22Rv1 (cell line): ENCODE measurements around the gene KPNA2.
"Not testable (repeated sequence)": the region's sequence is repeated elsewhere in the genome, so short reads cannot be mapped to it uniquely, and the experiment has no call there.

Source experiments
- ZFX ChIP-seq: fragments of 450-650 bp; IDR thresholded peaks from 2 replicates; pipeline ENCODE4 v1.6.1; 2017; ENCODE audit warnings: antibody characterized with exemption, borderline replicate concordance
- TF ChIP-seq, protein P1 (sequence below): fragments of 450-650 bp; IDR thresholded peaks from 2 replicates; pipeline ENCODE4 v1.5.1; 2017; ENCODE audit warnings: mild to moderate bottlenecking

GRCh38 chr17:68068512-68068911 lies 33.0 kb downstream of the KPNA2 start:
- TF ChIP-seq ZFX: not testable (repeated sequence)
- TF ChIP-seq, protein P1, sequence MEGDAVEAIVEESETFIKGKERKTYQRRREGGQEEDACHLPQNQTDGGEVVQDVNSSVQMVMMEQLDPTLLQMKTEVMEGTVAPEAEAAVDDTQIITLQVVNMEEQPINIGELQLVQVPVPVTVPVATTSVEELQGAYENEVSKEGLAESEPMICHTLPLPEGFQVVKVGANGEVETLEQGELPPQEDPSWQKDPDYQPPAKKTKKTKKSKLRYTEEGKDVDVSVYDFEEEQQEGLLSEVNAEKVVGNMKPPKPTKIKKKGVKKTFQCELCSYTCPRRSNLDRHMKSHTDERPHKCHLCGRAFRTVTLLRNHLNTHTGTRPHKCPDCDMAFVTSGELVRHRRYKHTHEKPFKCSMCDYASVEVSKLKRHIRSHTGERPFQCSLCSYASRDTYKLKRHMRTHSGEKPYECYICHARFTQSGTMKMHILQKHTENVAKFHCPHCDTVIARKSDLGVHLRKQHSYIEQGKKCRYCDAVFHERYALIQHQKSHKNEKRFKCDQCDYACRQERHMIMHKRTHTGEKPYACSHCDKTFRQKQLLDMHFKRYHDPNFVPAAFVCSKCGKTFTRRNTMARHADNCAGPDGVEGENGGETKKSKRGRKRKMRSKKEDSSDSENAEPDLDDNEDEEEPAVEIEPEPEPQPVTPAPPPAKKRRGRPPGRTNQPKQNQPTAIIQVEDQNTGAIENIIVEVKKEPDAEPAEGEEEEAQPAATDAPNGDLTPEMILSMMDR: not testable (repeated sequence)
